HG02938 (cell line): ENCODE measurements around the gene PTCH2.
"Not testable (repeated sequence)": the region's sequence is repeated elsewhere in the genome, so short reads cannot be mapped to it uniquely, and the experiment has no call there.

ENCODE experiments used
- ATAC-seq: cut with Tn5 transposase; IDR thresholded peaks from one replicate; pipeline ENCODE4 v1.9.1; 2021; ENCODE audit warnings: mild to moderate bottlenecking, moderate library complexity; ENCODE audit not compliant: unreplicated experiment

The PTCH2 gene

DNA sequence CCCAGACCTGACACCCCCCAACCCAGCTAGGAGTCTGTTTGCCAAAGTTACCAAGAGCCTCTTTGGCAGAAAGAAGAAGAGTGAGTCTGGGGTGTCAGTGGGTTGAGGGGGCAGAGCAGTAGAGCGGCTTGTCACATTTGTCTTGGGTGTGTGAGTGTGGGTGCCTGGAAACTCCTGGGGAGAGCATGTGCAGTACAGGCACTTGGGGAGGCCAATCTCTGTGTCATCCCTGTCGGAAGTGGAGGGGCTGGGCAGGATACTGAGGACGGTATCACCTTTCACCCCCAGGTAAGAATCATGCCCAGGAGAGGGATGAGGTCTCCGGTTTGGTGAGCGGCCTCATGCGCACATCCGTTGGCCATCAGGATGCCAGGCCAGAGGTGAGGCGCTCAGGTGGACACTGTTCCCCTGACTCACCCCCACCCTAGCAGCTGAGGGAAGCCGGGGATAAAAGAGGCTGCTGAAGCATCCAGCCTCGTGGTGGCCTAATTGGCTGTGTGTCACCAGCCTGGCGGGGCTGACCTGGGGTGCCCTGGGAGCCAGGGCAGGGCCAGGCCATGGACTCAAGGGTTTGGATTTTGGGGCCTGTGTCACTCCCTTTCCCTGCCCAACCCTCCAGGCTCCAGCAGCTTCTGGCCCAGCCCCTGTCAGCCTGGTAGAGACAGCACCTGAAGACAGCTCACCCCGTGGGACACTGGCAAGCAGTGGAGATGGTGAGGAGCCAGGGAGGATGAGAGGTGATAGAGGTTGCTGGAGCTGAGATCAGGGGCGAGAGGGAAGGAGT lies 39.5 kb downstream of the PTCH2 start:
- ATAC-seq = no peak

DNA sequence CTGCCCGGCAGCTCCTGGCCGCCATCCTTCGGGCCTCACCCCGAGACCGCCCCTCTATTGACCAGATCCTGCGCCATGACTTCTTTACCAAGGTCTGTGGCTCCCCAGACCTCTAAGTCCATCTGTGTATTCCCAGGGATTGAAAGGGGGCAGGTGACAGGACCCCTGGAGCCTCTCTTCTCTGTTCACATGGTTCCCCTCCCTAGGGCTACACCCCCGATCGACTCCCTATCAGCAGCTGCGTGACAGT lies 40.1 kb downstream of the PTCH2 start:
- no peak for ATAC-seq

DNA sequence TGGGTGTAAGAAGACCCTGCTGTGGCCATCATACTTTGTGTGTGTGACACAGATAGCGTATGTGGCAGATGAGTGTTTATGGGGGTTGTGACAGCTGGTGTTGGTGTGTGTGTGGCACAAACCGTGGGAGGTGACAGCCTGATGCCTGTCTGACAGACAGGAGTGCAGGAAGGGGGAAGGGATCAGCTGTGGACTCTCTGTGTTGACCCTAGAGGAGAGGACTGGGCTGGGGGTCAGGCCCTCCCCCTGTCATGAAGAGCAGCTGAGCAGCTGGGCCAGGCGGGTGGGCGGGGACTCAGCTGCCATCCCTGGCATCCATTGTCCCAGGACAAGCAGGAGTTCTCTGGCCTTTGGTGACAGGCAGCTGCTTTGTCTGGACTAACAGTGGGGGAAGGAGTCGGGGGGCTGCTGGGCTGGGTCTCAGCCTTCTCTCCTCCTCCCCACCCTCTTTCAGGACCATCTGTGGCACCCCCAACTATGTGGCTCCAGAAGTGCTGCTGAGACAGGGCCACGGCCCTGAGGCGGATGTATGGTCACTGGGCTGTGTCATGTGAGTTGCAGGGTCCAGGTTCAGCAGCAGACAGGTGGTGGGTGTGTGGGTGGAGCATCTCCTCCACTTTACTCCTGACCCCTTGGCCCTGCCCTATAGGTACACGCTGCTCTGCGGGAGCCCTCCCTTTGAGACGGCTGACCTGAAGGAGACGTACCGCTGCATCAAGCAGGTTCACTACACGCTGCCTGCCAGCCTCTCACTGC lies 40.6 kb downstream of the PTCH2 start:
- no peak for ATAC-seq

GRCh38 chr1:44801491-44802305 lies 41.4 kb downstream of the PTCH2 start:
- ATAC-seq = no peak

DNA sequence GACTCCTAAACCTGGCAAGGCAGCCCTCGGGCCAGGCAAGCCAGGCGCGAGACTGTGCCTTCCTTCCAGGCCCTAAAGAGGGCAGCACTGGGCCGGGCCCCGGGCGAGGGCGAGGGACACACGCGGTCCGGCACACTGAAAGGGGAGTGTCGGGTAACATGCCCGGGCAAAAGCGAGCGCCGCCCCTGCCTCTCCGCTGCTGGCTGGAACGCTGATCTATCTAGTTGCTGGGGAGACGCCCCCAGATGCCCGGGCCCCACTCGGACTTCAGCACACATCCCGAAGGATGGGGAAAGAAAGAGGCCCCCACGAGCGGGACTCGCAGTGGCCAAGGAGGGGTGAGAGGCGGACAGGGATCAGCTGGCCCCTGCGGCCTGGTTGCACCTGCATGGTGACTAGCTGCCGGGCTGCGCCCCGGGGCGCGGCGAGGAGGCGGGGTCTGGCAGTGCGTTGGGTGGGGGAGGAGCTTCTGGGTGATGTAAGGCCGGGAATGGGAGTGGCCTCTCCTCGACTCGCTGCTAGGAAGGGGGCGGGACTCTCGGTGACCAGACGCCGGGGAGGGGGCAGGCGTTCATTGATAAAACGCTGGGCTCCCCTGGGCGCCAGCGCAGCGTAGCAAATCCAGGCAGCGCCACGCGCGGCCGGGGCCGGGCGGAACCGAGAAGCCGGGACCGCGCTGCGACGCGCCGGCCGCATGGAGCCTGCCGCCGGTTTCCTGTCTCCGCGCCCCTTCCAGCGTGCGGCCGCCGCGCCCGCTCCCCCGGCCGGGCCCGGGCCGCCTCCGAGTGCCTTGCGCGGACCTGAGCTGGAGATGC lies 43.1 kb downstream of the PTCH2 start, which contains the start of gene PLK3:
Gene PLK3 (plus strand): TSS at position 608 of the 815 bp plus-strand sequence. CDS start 87 bp downstream, at position 695.
- peak; percentile 78 for ATAC-seq

DNA sequence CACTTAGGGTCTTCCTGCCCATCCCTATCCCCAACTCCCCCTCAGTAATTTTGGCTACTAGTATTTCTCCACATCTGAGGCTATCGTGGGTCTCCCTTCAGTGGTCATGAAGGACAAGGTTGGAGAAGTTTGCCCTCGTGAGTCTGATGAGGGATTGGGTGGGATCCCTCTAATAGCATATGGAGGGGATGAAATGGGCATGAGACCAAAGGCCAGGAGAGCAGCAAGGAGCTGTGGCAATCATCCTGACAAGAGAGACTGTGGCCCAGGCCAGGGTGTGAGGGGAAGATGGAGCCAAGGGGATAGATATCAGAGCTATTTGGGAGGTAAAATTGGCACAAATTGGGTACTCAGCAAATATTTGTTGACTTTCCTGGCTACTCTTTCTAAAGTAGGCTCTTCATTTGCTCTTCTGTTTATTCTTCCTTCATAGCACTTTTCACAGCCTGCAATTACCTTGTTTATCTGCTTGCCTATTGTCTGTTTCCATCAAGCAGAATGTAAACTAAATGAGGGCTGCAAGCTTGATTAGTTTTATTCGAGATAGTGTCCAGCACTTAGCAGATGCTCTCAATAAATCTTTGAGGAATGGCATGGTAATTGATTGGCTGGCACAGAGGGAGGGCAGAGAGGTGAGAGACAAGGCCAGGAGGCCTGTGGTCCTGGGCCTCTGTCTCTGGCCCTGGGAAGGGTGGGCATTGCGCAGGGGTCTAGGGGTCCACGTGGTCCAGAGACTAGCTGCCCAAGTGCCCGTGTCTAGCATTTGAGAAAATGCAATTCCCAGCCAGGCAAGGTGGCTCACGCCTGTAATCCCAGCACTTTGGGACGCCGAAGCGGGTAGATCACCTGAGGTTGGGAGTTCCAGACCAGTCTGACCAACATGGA lies 44.3 kb downstream of the PTCH2 start:
- ATAC-seq = no peak

GRCh38 chr1:44797886-44798285 lies 45.2 kb downstream of the PTCH2 start:
- not testable (repeated sequence) for ATAC-seq

GRCh38 chr1:44792736-44793502 lies 50.1 kb downstream of the PTCH2 start:
- no peak for ATAC-seq

GRCh38 chr1:44790968-44791801 lies 51.9 kb downstream of the PTCH2 start:
- no peak for ATAC-seq

- no peak for ATAC-seq
Measured at GRCh38 chr1:44788120-44788860, 54.8 kb downstream of the PTCH2 start, which contains the start of gene BEST4. Gene BEST4 (minus strand): TSS chr1:44788170. CDS start chr1:44787705, 465 bp downstream.

- no peak for ATAC-seq
Measured at GRCh38 chr1:44787506-44787905, 55.5 kb downstream of the PTCH2 start.

- no peak for ATAC-seq
Measured at GRCh38 chr1:44786841-44787426, 56.1 kb downstream of the PTCH2 start.

- ATAC-seq = no peak
Measured at GRCh38 chr1:44786138-44786840, 56.8 kb downstream of the PTCH2 start.

DNA sequence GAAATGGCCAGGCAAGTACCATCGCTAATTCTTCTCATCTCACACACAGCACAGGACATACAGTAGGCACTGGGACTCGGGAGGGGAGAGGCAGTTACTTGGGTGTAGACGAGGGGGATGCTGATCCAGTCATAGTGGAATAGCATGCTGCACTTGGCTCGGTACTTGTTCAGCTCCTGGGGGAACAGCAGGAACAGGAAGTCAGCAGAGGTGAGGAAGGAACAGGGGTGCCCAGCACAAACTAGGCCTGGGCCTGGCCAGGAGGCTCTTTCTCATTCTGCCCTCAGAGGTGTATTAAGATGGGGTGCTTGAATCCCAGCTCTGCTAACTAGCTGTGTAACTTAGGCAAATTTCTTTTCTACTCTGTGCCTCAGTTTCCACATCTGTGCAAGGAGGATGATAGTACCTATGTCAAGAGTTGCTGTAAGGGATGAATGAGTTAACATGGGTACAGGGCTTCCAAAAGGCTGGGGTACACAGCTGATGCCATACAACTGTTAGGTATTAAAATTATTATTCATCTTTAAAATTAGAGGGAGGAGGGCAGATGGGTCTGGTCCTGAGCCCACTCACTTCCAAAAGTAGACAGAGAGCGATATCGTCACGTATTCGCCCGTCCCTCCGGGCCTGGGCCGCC lies 57.4 kb downstream of the PTCH2 start:
- no peak for ATAC-seq

GRCh38 chr1:44785029-44785380 lies 58.0 kb downstream of the PTCH2 start:
- ATAC-seq = no peak
